Body of pancreas (tissue), 4 donors: ENCODE measurements around the gene HCAR1. TPM values are rescaled to one million over a fixed set of nuclear protein-coding genes. Genes with fewer than 3 reads are reported as not detected.
A peak's percentile ranks its signal among the peaks of the same experiment; 100 is the strongest.

Source experiments
- ATAC-seq: fragments of 150-250 bp; one replicate; pipeline ENCODE4 v1.9.1; 2016
- DNase-seq, 4 donors: peaks; one replicate each; pipeline ENCODE4 v3.0.0-alpha.2; 2019
- H3K27ac ChIP-seq, 4 donors: fragments of 200-600 bp; sonication (generic); 1 replicate in 3 of 4; 2 replicates in 1 of 4; pipeline versions ENCODE4 v1.5.1 to v1.6.1; 2016 to 2019; ENCODE audit warnings: mild to moderate bottlenecking in 1 of 4, mixed read lengths in 1 of 4, moderate library complexity in 1 of 4
- H3K27me3 ChIP-seq, 2 donors: fragments of 200-600 bp; sonication (generic); one replicate each; pipeline ENCODE4 v1.6.0; 2016; ENCODE audit warnings: mild to moderate bottlenecking in 1 of 2
- H3K36me3 ChIP-seq, 2 donors: fragments of 200-600 bp; sonication (generic); replicated peaks in 1 of 2; 2 replicates each; pipeline ENCODE4 v1.5.1; 2016; ENCODE audit warnings: low read depth in 2 of 2; ENCODE audit not compliant: insufficient read depth in 1 of 2
- H3K4me1 ChIP-seq: fragments of 200-600 bp; sonication (generic); one replicate; pipeline ENCODE4 v1.6.0; 2016
- H3K4me3 ChIP-seq, 2 donors: fragments of 200-600 bp; sonication (generic); 1 replicate in 1 of 2; 2 replicates in 1 of 2; pipeline ENCODE4 v1.5.1; 2016 to 2019
- H3K9me3 ChIP-seq, 3 donors: fragments of 200-600 bp; sonication (generic); 1 replicate in 2 of 3; 2 replicates in 1 of 3; pipeline ENCODE4 v1.5.1; 2016
- POLR2A ChIP-seq, 3 donors: fragments of 450-650 bp; IDR thresholded peaks; one replicate each; pipeline ENCODE4 v1.6.1; 2016; ENCODE audit warnings: antibody characterized with exemption in 3 of 3, mild to moderate bottlenecking in 2 of 3
- WGBS, 2 donors: methylation state at CpG; one replicate each; pipeline ENCODE4 v1.1.5; 2017; 5-methylcytosine and 5-hydroxymethylcytosine counted together
- intact Hi-C: fragments of 100-400 bp; cut with DNase I; formaldehyde crosslinking; loops from one replicate; pipeline ENCODE4 v1.15.1; 2023
- total RNA-seq, 2 donors: library from RNA; depleted of rRNA; stranded (reverse); fragments of >200 nt; gene quantifications; one replicate each; pipeline ENCODE4 v1.1.0, GENCODE V29; 2016
- TF ChIP-seq, protein P1 (sequence below), 7 experiments: fragments of 450-650 bp in 4 of 7; fragments of 200-600 bp in 3 of 7; sonication (generic) in 3 of 7; IDR thresholded peaks; one replicate each; pipeline ENCODE4 v1.5.1; 2016 to 2019; ENCODE audit warnings: antibody characterized with exemption in 7 of 7

Gene HCAR1
- total RNA-seq, 2 donors from 2014 or later, result 0.26 TPM; not detected in 1

DNA sequence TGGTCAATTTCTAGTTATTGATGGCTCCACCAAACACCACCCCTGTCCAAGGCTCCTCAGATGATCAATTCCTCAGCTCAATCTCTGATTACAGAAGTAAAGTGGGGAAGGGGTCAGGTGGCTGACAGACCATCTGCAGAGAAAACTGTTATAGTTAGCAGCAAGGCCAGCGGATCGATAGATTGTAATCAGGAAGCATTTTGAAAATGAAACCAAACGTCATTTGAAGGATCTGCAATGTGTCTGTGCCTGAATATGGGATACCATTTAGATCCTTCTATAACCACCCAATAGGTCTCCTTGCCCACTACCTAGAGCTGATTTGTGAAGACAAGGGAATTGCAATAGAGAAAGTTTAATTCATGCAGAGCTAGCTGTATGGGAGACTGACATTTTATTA is 39.1 kb downstream of the HCAR1 start:
- no peaks in the 10 kb centered on the region for H3K9me3 ChIP-seq
- H3K4me1 ChIP-seq, result no peaks in the 10 kb centered on the region
- H3K27ac ChIP-seq, result no peak overlapping the region
- intact Hi-C loops, result no loop called here
- H3K36me3 ChIP-seq, result no peaks in the 10 kb centered on the region
- H3K4me3 ChIP-seq, result no peak overlapping the region
- 46 to 51% methylated on average over 3 of the region's 3 CpGs for WGBS, 2 donors
- ATAC-seq (no peak), DNase-seq (no peak)
- H3K27me3 ChIP-seq, result no peaks in the 10 kb centered on the region
- TF ChIP-seq, protein P1, sequence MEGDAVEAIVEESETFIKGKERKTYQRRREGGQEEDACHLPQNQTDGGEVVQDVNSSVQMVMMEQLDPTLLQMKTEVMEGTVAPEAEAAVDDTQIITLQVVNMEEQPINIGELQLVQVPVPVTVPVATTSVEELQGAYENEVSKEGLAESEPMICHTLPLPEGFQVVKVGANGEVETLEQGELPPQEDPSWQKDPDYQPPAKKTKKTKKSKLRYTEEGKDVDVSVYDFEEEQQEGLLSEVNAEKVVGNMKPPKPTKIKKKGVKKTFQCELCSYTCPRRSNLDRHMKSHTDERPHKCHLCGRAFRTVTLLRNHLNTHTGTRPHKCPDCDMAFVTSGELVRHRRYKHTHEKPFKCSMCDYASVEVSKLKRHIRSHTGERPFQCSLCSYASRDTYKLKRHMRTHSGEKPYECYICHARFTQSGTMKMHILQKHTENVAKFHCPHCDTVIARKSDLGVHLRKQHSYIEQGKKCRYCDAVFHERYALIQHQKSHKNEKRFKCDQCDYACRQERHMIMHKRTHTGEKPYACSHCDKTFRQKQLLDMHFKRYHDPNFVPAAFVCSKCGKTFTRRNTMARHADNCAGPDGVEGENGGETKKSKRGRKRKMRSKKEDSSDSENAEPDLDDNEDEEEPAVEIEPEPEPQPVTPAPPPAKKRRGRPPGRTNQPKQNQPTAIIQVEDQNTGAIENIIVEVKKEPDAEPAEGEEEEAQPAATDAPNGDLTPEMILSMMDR (IDR thresholded peaks at IDR 0.05), result no peak

DNA sequence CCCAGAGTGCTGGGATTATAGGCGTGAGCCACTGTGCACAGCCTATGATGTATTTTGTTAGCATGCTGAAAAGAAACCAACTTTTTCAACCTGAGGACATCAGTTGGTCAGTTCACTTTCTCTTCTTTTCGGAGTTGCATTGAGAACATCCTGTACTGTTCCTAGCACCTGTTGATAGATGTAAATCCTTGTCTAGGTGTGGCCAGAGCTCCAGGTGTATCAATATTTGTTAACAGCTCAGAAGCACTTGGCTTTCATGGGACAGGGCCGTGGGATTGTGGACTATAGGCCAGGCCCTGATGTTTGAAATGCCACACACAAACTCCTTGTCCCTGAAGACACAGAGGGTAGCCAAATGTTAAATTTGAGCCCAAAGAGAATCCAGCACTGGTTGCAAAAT is 42.4 kb downstream of the HCAR1 start:
- Histone ChIP-seq H3K27ac (no peak overlapping the region), H3K36me3 (no peaks in the 10 kb centered on the region), H3K27me3 (no peaks in the 10 kb centered on the region), H3K4me1 (no peaks in the 10 kb centered on the region), H3K4me3 (no peak overlapping the region), H3K9me3 (no peaks in the 10 kb centered on the region)
- ATAC-seq, result no peak
- no peak for DNase-seq
- 52 to 56% methylated on average over 3 of the region's 3 CpGs for WGBS, 2 donors
- TF ChIP-seq, protein P1 (IDR thresholded peaks at IDR 0.05), result no peak
- TF ChIP-seq POLR2A (IDR thresholded peaks at IDR 0.05), result no peak
- intact Hi-C loops, result no loop called here

DNA sequence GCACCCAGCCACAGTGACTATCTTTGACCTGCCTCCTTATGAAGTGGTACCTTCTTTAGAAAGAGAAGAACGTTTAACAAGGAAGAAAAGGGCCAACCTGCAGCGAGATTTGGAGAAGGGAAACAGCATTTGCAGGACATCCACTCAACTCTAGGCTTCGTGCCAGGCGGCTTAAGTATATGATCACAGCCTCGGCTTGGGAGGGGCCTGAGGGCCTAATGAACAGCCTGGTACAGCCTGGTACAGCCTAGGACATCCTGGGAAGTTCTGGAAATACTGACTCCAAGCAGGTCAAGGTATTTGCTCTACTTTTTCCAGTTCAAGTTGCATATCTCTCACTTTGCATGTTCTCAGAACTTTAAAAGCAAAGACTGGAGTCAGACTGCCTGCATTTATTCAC is 43.6 kb downstream of the HCAR1 start:
- no peak for TF ChIP-seq POLR2A (IDR thresholded peaks at IDR 0.05)
- TF ChIP-seq, protein P1 (IDR thresholded peaks at IDR 0.05), result no peak
- Histone ChIP-seq H3K27ac (no peak overlapping the region), H3K27me3 (no peaks in the 10 kb centered on the region), H3K9me3 (no peaks in the 10 kb centered on the region), H3K4me3 (no peak overlapping the region), H3K4me1 (no peaks in the 10 kb centered on the region), H3K36me3 (no peaks in the 10 kb centered on the region)
- no peak for ATAC-seq
- 55 to 63% methylated on average over 5 of the region's 5 CpGs for WGBS, 2 donors
- peak in 2 of 4 donors; percentile 15 to 21 for DNase-seq
- intact Hi-C loops, result no loop called here

DNA sequence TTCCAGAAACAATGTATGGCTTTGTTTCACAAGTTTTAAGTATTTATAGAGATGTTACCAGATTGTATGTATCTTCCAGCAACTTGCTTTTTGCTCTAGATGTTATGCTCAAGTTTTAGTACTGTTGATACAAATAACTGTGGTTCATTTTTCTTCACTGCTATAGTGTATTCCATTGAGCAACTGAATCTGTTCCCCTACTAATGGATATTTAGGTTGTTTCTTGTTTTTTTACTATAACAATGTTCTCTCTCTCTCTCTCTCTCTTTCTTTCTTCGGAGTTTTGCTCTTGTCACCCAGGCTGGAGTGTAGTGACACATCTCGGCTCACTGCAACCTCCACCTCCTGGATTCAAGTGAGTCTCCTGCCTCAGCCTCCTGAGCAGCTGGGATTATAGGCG is 44.1 kb downstream of the HCAR1 start:
- no peak overlapping the region for H3K27ac ChIP-seq
- DNase-seq, result no peak
- 78 to 92% methylated on average over 3 of the region's 3 CpGs for WGBS, 2 donors

DNA sequence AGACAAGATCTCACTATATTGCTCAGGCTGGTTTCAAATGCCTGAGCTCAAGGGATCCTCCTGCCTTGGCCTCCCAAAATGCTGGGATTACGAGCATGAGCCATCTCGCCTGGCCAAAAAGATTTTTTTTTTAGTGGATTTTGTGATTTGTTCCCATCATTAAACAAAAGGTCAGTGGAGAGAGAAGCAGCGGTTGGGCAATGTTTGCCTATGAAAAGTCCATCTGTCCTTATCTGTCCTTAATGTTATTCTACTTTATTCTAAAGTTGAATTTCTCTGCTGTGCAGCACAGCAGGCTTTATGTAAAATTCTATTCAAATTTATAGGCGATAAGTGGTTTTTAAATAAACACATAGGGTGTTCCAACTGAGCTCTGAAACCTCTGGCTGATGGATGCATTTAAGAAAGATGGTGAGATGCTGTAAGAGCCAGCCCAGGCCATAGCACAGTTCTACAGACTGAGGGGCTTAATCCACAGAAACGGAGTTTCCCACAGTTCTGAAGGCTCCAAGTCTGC is 46.3 kb downstream of the HCAR1 start:
- Histone ChIP-seq H3K27me3 (no peaks in the 10 kb centered on the region), H3K9me3 (no peaks in the 10 kb centered on the region), H3K4me1 (no peaks in the 10 kb centered on the region), H3K4me3 (no peak overlapping the region), H3K36me3 (no peaks in the 10 kb centered on the region), H3K27ac (no peak overlapping the region)
- ATAC-seq (no peak), DNase-seq (no peak)
- WGBS, 2 donors, result 75 to 78% methylated on average over 5 of the region's 5 CpGs
- TF ChIP-seq POLR2A (IDR thresholded peaks at IDR 0.05), result no peak
- TF ChIP-seq, protein P1 (IDR thresholded peaks at IDR 0.05), result no peak
- intact Hi-C loops, result no loop called here

More for the DNA sequence above, 44.1 kb downstream of the HCAR1 start:
- Histone ChIP-seq H3K4me1 (no peaks in the 10 kb centered on the region), H3K9me3 (no peaks in the 10 kb centered on the region), H3K36me3 (no peaks in the 10 kb centered on the region), H3K27me3 (no peaks in the 10 kb centered on the region), H3K4me3 (no peak overlapping the region)
- TF ChIP-seq POLR2A (IDR thresholded peaks at IDR 0.05), result no peak
- TF ChIP-seq, protein P1 (IDR thresholded peaks at IDR 0.05), result no peak
- intact Hi-C loops, result no loop called here
- ATAC-seq, result no peak
